Glutamatergic neuron (in vitro differentiated cells): ENCODE data around the gene PTP4A2. TPM values are rescaled to one million over a fixed set of nuclear protein-coding genes. Genes with fewer than 3 reads are reported as not detected.

Experiments used
- DNase-seq: peaks from one replicate; pipeline ENCODE4 v3.0.0; 2022
- H3K27ac Mint-ChIP-seq: one replicate; pipeline ENCODE4 v1.8.0; 2020; ENCODE audit warnings: mild to moderate bottlenecking, mixed read lengths, inconsistent platforms; ENCODE audit not compliant: unreplicated experiment
- H3K27me3 Mint-ChIP-seq: one replicate; pipeline ENCODE4 v1.8.0; 2020; ENCODE audit warnings: mild to moderate bottlenecking, moderate library complexity, mixed read lengths, inconsistent platforms; ENCODE audit not compliant: unreplicated experiment
- H3K36me3 Mint-ChIP-seq: one replicate; pipeline ENCODE4 v1.8.0; 2020; ENCODE audit warnings: mild to moderate bottlenecking, mixed read lengths, inconsistent platforms; ENCODE audit not compliant: unreplicated experiment
- H3K4me1 Mint-ChIP-seq: one replicate; pipeline ENCODE4 v1.8.0; 2020; ENCODE audit warnings: mild to moderate bottlenecking, low read depth, mixed read lengths, inconsistent platforms; ENCODE audit not compliant: unreplicated experiment
- H3K4me3 Mint-ChIP-seq: one replicate; pipeline ENCODE4 v1.8.0; 2020; ENCODE audit warnings: mild to moderate bottlenecking, mixed read lengths, inconsistent platforms; ENCODE audit not compliant: unreplicated experiment
- H3K9me3 Mint-ChIP-seq: one replicate; pipeline ENCODE4 v1.8.0; 2020; ENCODE audit warnings: mild to moderate bottlenecking, moderate library complexity, mixed read lengths, inconsistent platforms; ENCODE audit not compliant: unreplicated experiment
- CTCF ChIP-seq: fragments of 200-600 bp; sonication (generic); IDR thresholded peaks from one replicate; pipeline ENCODE4 v1.5.0; 2021; ENCODE audit not compliant: partially characterized antibody, unreplicated experiment
- total RNA-seq: library from RNA; stranded (reverse); fragmentation: NEBNext Ultra II Directional; extraction: Animal tissue kit (Norgen Biotek cat#: 25700); gene quantifications from one replicate; pipeline ENCODE4 v1.2.1, GENCODE V29; 2021; ENCODE audit not compliant: unreplicated experiment

Gene PTP4A2
- total RNA-seq, 1 donor from 2014 or later, result 120 TPM

GRCh38 chr1:31860581-31860980, 77.6 kb downstream of the PTP4A2 start:
- no peak for DNase-seq
- H3K9me3 Mint-ChIP-seq, result peaks cover 2% of the 10 kb centered on the region
- no peaks in the 10 kb centered on the region for H3K4me1 Mint-ChIP-seq
- H3K27ac Mint-ChIP-seq, result no peak overlapping the region
- TF ChIP-seq CTCF, result no peak
- H3K4me3 Mint-ChIP-seq, result no peak overlapping the region
- H3K36me3 Mint-ChIP-seq, result peaks cover 7% of the 10 kb centered on the region
- peaks cover 3% of the 10 kb centered on the region for H3K27me3 Mint-ChIP-seq

GRCh38 chr1:31859719-31860118, 78.4 kb downstream of the PTP4A2 start:
- peaks cover 3% of the 10 kb centered on the region for H3K27me3 Mint-ChIP-seq
- peaks cover 2% of the 10 kb centered on the region for H3K9me3 Mint-ChIP-seq
- no peak for DNase-seq
- peaks cover 7% of the 10 kb centered on the region for H3K36me3 Mint-ChIP-seq
- H3K4me1 Mint-ChIP-seq, result no peaks in the 10 kb centered on the region
- no peak overlapping the region for H3K27ac Mint-ChIP-seq
- no peak overlapping the region for H3K4me3 Mint-ChIP-seq
- TF ChIP-seq CTCF, result no peak

- Mint-ChIP-seq H3K4me3 (no peak overlapping the region), H3K9me3 (peaks cover 2% of the 10 kb centered on the region), H3K27me3 (peaks cover 3% of the 10 kb centered on the region), H3K27ac (no peak overlapping the region), H3K36me3 (peaks cover 7% of the 10 kb centered on the region), H3K4me1 (no peaks in the 10 kb centered on the region)
- DNase-seq, result no peak
- no peak for TF ChIP-seq CTCF
These were observed 79.1 kb downstream of the PTP4A2 start for GRCh38 chr1:31859044-31859443.

- H3K27ac Mint-ChIP-seq, result no peak overlapping the region
- H3K9me3 Mint-ChIP-seq, result peaks cover 2% of the 10 kb centered on the region
- H3K27me3 Mint-ChIP-seq, result peaks cover 2% of the 10 kb centered on the region
- no peak for TF ChIP-seq CTCF
- DNase-seq, result no peak
- no peaks in the 10 kb centered on the region for H3K4me1 Mint-ChIP-seq
- peaks cover 7% of the 10 kb centered on the region for H3K36me3 Mint-ChIP-seq
- no peak overlapping the region for H3K4me3 Mint-ChIP-seq
These were observed 80.3 kb downstream of the PTP4A2 start for GRCh38 chr1:31857863-31858262.

Other genes starting within 250 kb of the PTP4A2 start
- gene COL16A1, start 234.4 kb downstream of the PTP4A2 start, total RNA-seq, result 52.2 TPM
- 15.8 TPM for gene ADGRB2, start 174.0 kb downstream of the PTP4A2 start, total RNA-seq
- 0.74 TPM for gene SPOCD1, start 122.3 kb downstream of the PTP4A2 start, total RNA-seq
- gene KHDRBS1, start 75.5 kb upstream of the PTP4A2 start, total RNA-seq, result 266 TPM
- gene TMEM39B, start 134.6 kb upstream of the PTP4A2 start, total RNA-seq, result 23.2 TPM
- 79.0 TPM for gene KPNA6, start 169.7 kb upstream of the PTP4A2 start, total RNA-seq
- 48.6 TPM for gene TXLNA, start 241.3 kb upstream of the PTP4A2 start, total RNA-seq